IPS-20b (cell line): ENCODE measurements around the gene BOLA2B.
A peak's percentile ranks its signal among the peaks of the same experiment; 100 is the strongest.
"Not testable (repeated sequence)": the region's sequence is repeated elsewhere in the genome, so short reads cannot be mapped to it uniquely, and the experiment has no call there.

Experiments used
- H3K27ac ChIP-seq: one replicate; pipeline ENCODE4 v1.5.1; 2013; ENCODE audit warnings: low read length
- H3K27me3 ChIP-seq: 2 replicates; pipeline ENCODE4 v1.6.1; 2013; ENCODE audit warnings: mild to moderate bottlenecking, low read length, inconsistent platforms; ENCODE audit not compliant: insufficient read depth
- H3K36me3 ChIP-seq: 2 replicates; pipeline ENCODE4 v1.6.1; 2013; ENCODE audit warnings: low read depth, mild to moderate bottlenecking, inconsistent platforms, low read length, moderate library complexity; ENCODE audit not compliant: insufficient read depth
- H3K4me1 ChIP-seq: 2 replicates; pipeline ENCODE4 v1.6.1; 2013; ENCODE audit warnings: mild to moderate bottlenecking, control low read depth, inconsistent platforms, low read length, moderate library complexity; ENCODE audit not compliant: insufficient read depth
- H3K4me3 ChIP-seq: 2 replicates; pipeline ENCODE4 v1.5.1; 2013; ENCODE audit warnings: mild to moderate bottlenecking, low read length, inconsistent platforms
- H3K9ac ChIP-seq: 2 replicates; pipeline ENCODE4 v1.6.1; 2013; ENCODE audit warnings: low read depth, mild to moderate bottlenecking, inconsistent platforms, low read length, moderate library complexity
- H3K9me3 ChIP-seq: 2 replicates; pipeline ENCODE4 v1.6.1; 2013; ENCODE audit warnings: mild to moderate bottlenecking, low read depth, low read length, inconsistent platforms; ENCODE audit not compliant: insufficient read depth

The BOLA2B gene

DNA sequence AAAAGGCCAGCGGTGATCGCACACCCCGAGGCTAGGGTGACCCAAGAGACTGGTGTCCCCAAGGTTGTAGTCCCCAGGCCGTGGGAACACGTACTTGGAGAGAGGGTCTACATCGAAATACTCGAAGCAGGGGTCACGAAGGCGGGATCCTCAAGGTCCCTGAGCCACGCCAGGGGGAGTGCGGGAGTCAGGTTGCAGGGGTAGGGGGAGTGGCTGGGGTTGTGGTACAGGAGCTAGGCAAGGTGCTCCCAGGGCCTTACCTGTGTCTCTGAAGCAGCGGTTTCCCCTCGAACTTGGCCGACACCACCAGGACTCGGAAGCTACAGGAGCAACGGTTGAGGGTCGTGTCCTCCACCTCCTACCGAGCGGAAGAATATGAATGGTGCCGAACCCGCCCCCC is 368 bp downstream of the BOLA2B start:
- H3K4me3 ChIP-seq, H3K27ac ChIP-seq, H3K27me3 ChIP-seq, H3K4me1 ChIP-seq, H3K9ac ChIP-seq, H3K36me3 ChIP-seq, H3K9me3 ChIP-seq: not testable (repeated sequence)

DNA sequence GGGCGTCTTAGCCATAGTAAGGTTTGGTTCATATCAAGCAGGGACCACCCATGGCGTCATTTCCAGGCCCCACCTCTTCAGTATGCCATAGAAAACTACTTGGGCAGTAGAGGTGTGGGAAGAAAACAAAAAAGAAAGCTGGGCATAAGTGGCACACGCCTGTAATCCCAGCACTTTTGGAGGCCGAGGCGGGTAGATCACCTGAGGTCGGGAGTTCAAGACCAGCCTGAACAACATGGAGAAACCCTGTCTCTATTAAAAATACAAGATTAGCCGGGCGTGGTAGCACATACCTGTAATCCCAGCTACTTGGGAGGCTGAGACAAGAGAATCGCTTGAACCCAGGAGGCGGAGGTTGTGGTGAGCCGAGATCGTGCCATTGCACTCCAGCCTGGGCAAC is 2.3 kb downstream of the BOLA2B start:
- H3K27ac ChIP-seq, H3K27me3 ChIP-seq, H3K9ac ChIP-seq, H3K36me3 ChIP-seq, H3K9me3 ChIP-seq, H3K4me1 ChIP-seq, H3K4me3 ChIP-seq: not testable (repeated sequence)

DNA sequence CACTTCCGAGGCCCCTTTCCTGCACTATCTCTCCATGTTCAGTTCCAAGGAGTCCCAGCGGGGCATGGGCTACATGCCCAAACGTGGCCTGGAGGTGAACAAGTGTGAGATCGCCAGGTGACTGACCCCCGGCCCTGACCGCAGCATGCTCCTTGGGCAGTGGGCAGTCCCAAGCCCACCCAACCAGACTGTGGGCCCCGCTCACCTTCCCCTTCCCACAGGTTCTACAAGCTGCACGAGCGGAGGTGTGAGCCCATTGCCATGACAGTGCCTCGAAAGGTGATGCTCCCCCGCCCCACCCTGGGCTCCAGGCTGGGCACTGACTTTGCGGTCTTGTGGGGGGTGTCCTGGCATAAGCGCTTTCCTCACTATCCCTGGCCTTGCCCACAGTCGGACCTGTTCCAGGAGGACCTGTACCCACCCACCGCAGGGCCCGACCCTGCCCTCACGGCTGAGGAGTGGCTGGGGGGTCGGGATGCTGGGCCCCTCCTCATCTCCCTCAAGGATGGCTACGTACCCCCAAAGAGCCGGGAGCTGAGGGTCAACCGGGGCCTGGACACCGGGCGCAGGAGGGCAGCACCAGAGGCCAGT is 5.4 kb downstream of the BOLA2B start:
- no peak overlapping the region for H3K4me3 ChIP-seq
- no peak overlapping the region for H3K27ac ChIP-seq
- no peaks in the 10 kb centered on the region for H3K4me1 ChIP-seq
- H3K9ac ChIP-seq, result no peak overlapping the region
- H3K27me3 ChIP-seq, result peaks cover 13% of the 10 kb centered on the region
- no peaks in the 10 kb centered on the region for H3K36me3 ChIP-seq
- no peaks in the 10 kb centered on the region for H3K9me3 ChIP-seq

DNA sequence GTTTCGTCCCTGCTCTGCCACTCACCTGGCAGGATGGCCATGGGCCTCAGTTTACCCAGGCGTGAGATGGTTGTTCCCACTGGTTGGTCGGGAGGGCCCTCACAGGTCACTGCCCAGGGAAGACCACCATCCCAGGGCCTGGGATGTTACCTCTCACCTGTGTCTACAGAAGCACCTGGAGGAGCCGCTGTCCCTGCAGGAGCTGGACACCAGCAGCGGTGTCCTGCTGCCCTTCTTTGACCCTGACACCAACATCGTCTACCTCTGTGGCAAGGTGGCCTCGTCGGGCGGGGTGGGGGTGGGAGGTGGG is 6.0 kb downstream of the BOLA2B start:
- no peak overlapping the region for H3K9ac ChIP-seq
- no peaks in the 10 kb centered on the region for H3K36me3 ChIP-seq
- no peak overlapping the region for H3K27ac ChIP-seq
- H3K4me3 ChIP-seq, result no peak overlapping the region
- H3K27me3 ChIP-seq, result peaks cover 16% of the 10 kb centered on the region
- no peaks in the 10 kb centered on the region for H3K9me3 ChIP-seq
- H3K4me1 ChIP-seq, result no peaks in the 10 kb centered on the region

- no peaks in the 10 kb centered on the region for H3K36me3 ChIP-seq
- peaks cover 22% of the 10 kb centered on the region for H3K27me3 ChIP-seq
- H3K4me3 ChIP-seq, result no peak overlapping the region
- H3K9ac ChIP-seq, result no peak overlapping the region
- no peaks in the 10 kb centered on the region for H3K4me1 ChIP-seq
- no peaks in the 10 kb centered on the region for H3K9me3 ChIP-seq
- H3K27ac ChIP-seq, result no peak overlapping the region
Measured at GRCh38 chr16:30186782-30187555, 6.5 kb downstream of the BOLA2B start.

GRCh38 chr16:30186444-30186781 is 7.1 kb downstream of the BOLA2B start:
- Histone ChIP-seq H3K4me1 (no peaks in the 10 kb centered on the region), H3K27me3 (peaks cover 24% of the 10 kb centered on the region), H3K9me3 (no peaks in the 10 kb centered on the region), H3K4me3 (no peak overlapping the region), H3K27ac (no peak overlapping the region), H3K9ac (no peak overlapping the region), H3K36me3 (no peaks in the 10 kb centered on the region)

GRCh38 chr16:30185683-30186421 is 7.6 kb downstream of the BOLA2B start:
- Histone ChIP-seq H3K4me1 (no peaks in the 10 kb centered on the region), H3K36me3 (no peaks in the 10 kb centered on the region), H3K4me3 (no peak overlapping the region), H3K9me3 (no peaks in the 10 kb centered on the region), H3K27me3 (peaks cover 29% of the 10 kb centered on the region), H3K27ac (no peak overlapping the region), H3K9ac (no peak overlapping the region; the same call in 1 of the 2 replicates)

GRCh38 chr16:30184891-30185682 is 8.4 kb downstream of the BOLA2B start:
- Histone ChIP-seq H3K9me3 (no peaks in the 10 kb centered on the region), H3K27me3 (peaks cover 33% of the 10 kb centered on the region), H3K9ac (no peak overlapping the region; the same call in 1 of the 2 replicates), H3K4me3 (no peak overlapping the region), H3K36me3 (no peaks in the 10 kb centered on the region), H3K4me1 (no peaks in the 10 kb centered on the region), H3K27ac (no peak overlapping the region)

- H3K9me3 ChIP-seq, result no peaks in the 10 kb centered on the region
- H3K27ac ChIP-seq, result no peak overlapping the region
- no peaks in the 10 kb centered on the region for H3K36me3 ChIP-seq
- no peaks in the 10 kb centered on the region for H3K4me1 ChIP-seq
- peak overlapping the region; percentile 74; the same call in 1 of the 2 replicates for H3K4me3 ChIP-seq
- H3K9ac ChIP-seq, result no peak overlapping the region
- H3K27me3 ChIP-seq, result peaks cover 33% of the 10 kb centered on the region
Measured at GRCh38 chr16:30184096-30184890, 9.2 kb downstream of the BOLA2B start.

- no peak within 1 kb of the TSS for H3K9ac ChIP-seq
- H3K36me3 ChIP-seq, result no peaks in the 10 kb centered on the region
- H3K4me1 ChIP-seq, result no peaks in the 10 kb centered on the region
- H3K9me3 ChIP-seq, result no peaks in the 10 kb centered on the region
- H3K27me3 ChIP-seq, result peaks cover 33% of the 10 kb centered on the region
- peak within 1 kb of the TSS; percentile 74 for H3K4me3 ChIP-seq
- H3K27ac ChIP-seq, result no peak within 1 kb of the TSS
Measured at GRCh38 chr16:30183233-30184095, 10.0 kb downstream of the BOLA2B start, which contains the start of gene CORO1A. Gene CORO1A, plus strand, starts transcription at chr16:30183602. Its CDS starts 1,608 bp downstream, at chr16:30185210.
